Measurements from ENCODE around the gene B3GAT3.
"Not testable (repeated sequence)": the region's sequence is repeated elsewhere in the genome, so short reads cannot be mapped to it uniquely, and the experiment has no call there.

Gene B3GAT3

GRCh38 chr11:62645946-62646824, 24.4 kb upstream of the B3GAT3 start, which contains the start of gene GANAB:
GANAB (minus strand) TSS chr11:62646613; CDS start chr11:62646599, 14 bp downstream.
- in situ Hi-C loops (cut with MboI; ENCODE audit: low sequenced_read_pairs): no loop called here

DNA sequence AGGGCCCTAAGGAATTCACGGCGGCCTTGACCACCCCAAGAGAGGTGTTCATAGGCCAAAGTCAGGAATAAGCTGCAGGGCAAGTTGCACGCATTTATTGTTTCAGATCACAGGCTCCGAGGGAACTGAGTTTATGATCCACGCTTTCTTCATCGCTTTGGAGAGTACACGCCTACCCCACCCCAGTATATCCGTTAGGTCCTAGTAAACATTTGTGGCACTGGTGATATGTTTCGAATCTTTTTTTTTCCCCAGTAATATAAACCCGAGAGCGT, 23.8 kb upstream of the B3GAT3 start:
- in situ Hi-C loops (cut with MboI; ENCODE audit: low sequenced_read_pairs): no loop called here

- in situ Hi-C loops (cut with MboI; ENCODE audit: low sequenced_read_pairs): no loop called here
These were observed 22.4 kb upstream of the B3GAT3 start for GRCh38 chr11:62644220-62644619.

DNA sequence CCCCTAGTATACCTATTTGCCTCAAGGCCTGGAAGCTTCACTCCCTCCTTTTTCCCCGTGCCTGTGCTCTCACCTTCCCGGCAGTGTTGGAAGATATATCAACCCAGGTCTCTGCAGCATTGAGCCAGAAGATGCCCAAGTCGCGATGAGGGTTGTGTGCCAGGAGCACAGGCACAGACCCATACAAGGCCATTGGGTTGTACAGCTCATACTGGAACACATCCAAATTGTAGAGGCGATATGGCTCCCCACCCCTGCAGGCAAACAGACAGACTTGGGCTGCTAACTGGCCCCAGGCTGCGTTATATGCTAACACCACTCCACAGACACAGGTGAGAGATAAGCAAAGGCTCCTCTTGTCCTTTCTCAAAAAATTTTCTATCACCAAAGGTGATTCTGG, 10.7 kb upstream of the B3GAT3 start:
- in situ Hi-C loops (cut with MboI; ENCODE audit: low sequenced_read_pairs): no loop called here

DNA sequence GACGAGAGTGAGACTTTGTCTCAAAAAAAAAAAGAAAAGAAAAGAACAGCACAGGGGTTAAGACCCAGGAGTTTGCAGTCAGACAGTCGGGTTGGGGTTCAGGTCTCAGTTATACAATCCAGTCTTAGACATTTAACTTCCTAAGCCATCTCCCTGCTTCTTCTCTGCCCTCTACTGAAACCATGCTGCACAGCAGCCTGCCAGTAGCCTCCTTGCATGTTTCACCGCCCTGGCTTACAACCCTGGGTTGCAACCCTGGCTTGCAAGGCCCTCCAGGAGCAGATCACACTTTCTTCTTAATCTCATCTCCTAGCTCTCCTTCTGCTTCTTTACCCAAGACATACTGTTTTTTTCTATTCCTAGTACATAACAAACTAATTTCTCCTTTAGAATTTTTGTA, 5.9 kb upstream of the B3GAT3 start:
- in situ Hi-C loops (cut with MboI; ENCODE audit: low sequenced_read_pairs): no loop called here

DNA sequence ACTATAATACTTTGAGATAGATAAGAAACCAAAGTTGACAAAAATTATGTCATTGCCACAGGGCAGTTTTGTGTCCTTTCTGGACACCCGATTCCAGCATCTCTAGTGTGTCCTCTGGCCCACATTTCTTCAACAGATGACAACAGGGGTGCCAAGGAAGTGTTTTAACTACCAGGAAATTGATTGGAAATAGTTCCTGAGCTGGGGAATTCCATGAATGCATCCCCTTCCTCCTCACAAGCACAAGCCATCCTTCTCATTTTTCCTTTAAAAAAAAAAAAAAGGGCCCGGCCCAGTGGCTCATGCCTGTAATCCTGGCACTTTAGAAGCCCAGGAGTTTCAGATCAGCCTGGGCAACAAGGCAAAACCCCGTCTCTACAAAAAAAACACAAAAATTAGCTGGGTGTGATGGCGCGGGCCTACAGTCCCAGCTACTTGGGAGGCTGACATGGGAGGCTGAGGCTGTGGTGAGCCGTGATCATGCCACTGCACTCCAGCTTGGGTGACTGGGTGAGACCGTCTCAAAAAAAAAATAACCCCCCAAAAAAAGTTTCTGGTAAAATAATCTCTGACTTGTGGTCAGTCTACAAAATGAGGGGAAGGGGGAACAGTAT, 797 bp upstream of the B3GAT3 start:
- in situ Hi-C loops (cut with MboI; ENCODE audit: low sequenced_read_pairs): no loop called here

- in situ Hi-C loops (cut with MboI; ENCODE audit: low sequenced_read_pairs): no loop called here
These were observed 689 bp downstream of the B3GAT3 start for GRCh38 chr11:62621027-62621566.

- in situ Hi-C loops (cut with MboI; ENCODE audit: low sequenced_read_pairs): not testable (repeated sequence)
These were observed 4.8 kb downstream of the B3GAT3 start for GRCh38 chr11:62616957-62617356.

DNA sequence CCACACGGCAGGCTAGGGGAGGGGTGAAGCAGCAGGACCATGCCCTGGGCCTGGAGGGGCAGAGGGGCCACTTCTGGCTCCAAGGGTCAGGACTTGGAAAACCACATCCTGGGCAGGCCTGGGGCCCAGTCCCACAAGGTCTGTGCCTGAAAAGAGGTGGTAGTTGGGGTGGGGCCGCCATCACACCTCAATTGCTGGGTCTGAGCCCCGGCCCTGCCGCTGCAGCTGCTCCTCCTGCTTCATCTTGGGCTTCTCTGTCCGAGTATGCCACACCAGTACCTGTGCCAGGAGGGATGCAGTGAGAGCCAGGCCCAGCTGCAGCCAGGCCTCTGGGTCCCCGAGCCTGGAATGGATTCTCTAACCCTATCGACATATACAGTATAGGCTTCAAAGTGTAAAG, 6.3 kb downstream of the B3GAT3 start:
- in situ Hi-C loops (cut with MboI; ENCODE audit: low sequenced_read_pairs): no loop called here

- in situ Hi-C loops (cut with MboI; ENCODE audit: low sequenced_read_pairs): no loop called here
These were observed 7.5 kb downstream of the B3GAT3 start for GRCh38 chr11:62614275-62614674.

- in situ Hi-C loops (cut with MboI; ENCODE audit: low sequenced_read_pairs): no loop called here
These were observed 8.5 kb downstream of the B3GAT3 start for GRCh38 chr11:62613291-62613778.

DNA sequence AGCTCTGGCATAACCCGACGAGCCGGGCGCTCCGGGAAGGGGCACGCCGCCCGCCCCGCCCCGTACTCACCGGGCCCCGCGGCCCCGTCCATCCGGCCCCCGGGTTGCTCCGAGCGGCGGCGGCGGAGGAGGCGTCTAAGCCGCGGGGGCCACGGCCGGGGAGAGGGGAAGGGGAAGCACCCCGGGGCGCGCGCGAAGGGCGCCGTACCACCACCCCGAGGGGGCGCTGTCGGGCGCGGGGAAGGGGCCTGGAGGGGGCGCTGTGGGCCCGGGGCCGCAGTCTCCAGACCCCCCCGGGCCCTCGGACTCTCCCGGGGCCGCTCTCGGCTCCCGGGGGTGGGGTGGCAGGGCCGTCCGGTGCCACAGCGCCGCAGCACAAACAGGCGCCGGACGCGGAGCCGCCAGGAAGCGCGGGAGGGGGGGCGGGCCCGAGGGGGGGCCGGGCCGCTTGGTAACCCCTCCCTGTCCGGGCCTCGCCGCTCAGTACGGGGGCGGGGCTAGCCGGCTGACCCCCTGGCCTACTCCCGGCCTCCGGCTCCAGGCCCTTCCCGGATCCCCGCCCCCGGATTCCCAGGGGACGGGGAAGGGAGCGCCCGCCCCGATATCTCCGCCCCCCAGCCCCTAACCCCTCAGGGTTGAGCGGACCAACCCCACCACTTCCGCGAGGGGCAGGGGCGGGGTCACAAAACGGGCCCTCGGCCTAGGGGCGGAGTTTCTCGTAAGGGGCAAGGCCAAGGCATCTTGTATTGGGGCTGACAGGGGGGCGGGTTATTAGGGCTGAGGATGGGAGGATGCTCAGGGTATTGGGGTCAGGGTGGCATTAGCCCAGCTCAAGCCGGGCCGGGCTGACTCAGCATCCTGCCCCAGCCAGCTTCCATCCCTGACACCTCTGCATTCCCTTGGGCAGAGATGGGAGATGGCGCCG, 9.2 kb downstream of the B3GAT3 start, which contains the start of the genes EML3 and ROM1:
Gene EML3, minus strand, starts transcription at position 410 of the 925 bp plus-strand sequence. Its CDS starts 318 bp downstream, at position 92.
Gene ROM1, plus strand, starts transcription at position 892 of the 925 bp plus-strand sequence. Its CDS starts 25 bp downstream, at position 917.
- in situ Hi-C loops (cut with MboI; ENCODE audit: low sequenced_read_pairs): no loop called here

DNA sequence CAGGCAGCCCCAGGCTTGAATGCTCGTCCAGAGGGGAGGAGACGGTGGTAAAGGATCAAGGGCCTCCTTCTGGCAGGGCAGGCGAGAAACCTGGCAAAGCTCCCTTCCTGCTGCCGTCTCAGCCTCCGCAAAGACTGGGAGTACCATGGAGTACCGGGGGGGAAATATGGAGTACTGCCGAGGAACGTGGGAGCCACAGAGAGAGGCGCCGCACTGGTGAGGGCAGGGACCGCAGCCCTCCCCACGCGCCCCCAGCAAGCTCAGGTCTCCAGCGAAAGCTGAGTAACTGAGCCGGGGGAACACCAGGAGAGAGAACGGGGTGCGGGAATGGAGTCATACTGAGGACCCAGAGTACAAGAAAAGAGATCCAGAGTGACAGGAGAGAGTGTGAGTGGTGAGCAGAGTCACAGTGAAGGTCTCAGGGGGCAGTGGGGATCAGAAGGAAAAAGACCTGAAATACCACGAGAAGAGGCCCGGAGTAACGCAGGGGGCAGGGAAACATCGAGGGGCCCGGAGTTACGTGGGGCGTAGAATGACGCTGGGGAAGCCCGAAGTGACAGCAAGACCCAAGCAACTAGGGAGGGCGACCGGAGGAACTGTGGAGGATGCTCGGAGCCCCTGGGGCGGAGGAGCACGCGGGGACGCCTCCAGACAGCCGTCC, 10.0 kb downstream of the B3GAT3 start:
- in situ Hi-C loops (cut with MboI; ENCODE audit: low sequenced_read_pairs): no loop called here

GRCh38 chr11:62610814-62611704, 10.7 kb downstream of the B3GAT3 start:
- in situ Hi-C loops (cut with MboI; ENCODE audit: low sequenced_read_pairs): no loop called here

DNA sequence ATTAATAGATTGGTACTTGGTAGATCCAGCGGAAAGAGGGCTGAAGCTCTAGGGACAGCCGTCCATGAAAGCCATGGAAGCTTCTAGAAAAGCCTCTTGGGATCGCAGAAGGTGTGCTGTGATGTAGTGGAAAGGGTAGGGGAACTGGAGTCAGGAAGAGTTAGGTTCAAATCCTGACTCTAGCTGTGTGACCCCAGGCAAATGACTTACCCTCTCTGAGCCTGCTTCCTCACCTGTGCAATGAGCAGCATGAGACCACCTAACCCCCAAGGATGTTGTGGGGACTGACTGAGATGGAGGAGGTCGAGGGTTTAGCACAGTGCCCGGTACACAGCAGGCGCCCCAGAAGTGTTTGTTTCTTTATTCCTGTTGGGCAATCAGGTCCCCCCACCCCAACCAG, 11.4 kb downstream of the B3GAT3 start:
- in situ Hi-C loops (cut with MboI; ENCODE audit: low sequenced_read_pairs): no loop called here

DNA sequence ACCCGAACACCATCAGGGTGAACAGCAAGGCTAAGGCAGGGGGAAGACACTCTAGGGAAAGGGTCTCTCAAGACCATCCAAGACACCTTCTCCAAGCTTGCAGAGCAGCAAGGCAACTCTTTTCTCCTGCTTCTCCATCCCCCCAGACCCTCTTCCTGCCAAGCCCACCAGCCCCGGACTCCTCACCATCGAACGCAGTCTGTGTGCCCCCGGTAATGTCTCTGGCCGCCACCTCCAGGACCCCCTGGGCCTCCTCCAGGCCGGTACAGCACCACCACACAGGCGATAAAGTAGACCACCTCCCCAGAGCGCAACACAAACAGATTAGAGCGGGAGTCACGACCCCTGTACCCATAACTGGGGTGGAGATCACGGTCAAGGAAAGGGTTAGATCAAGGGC, 13.0 kb downstream of the B3GAT3 start:
- in situ Hi-C loops (cut with MboI; ENCODE audit: low sequenced_read_pairs): no loop called here

DNA sequence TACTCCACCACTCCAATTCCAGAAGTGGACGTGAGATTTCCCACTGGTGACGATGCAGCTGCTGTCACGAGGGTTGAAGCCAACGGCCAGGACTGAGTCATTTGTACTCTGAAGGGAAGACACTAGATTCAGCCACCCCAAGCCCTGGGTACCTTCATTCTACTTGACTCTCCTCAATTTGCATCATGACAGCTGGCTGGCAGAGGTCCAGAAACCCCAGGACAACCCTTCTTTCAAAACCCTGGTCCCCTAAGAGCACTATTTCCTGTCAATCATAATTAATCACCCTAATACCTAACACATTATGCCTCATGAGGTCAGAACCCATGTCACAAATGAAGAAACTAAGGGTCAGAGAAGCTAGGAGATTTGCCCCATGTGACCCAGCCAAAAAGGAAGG, 14.1 kb downstream of the B3GAT3 start:
- in situ Hi-C loops (cut with MboI; ENCODE audit: low sequenced_read_pairs): no loop called here

DNA sequence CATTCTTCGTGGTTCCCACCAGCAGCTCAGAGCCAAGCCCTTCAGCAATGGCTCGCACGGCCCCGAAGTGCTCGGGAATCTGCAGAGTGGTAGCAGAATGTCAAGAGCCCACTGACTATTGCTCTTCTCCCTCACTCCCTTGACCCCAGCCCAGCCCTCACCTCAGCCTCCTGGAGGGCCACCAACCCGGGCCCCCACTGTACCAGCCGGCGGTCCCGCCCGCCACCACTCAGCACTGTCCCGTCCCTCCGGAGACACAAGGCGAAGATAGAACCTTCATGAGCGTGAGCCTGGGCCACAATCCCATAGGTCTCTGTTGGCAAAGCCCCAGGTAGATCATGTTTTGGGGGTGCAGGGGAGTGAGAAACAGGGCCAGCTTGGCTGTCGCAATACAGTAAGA, 15.9 kb downstream of the B3GAT3 start:
- in situ Hi-C loops (cut with MboI; ENCODE audit: low sequenced_read_pairs): no loop called here

DNA sequence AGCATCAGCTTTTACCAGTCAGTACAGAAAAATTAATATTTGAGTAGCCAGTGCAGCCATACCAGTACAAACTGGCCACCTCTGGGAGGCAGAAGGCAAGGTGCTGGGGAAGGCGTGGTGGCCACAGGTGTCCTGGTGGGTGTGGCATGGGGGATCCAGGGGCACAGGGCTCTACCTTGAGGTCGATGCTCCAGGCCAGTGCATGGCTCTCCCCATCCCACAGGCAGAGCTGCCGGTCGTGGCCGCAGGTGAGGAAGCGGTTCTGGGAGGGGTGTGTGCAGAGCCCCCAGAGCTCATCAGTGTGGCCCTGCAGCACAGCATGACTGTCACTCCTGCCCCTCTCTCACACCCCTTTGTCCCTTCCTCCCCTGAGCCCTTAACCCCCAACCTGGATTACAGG, 16.3 kb downstream of the B3GAT3 start:
- in situ Hi-C loops (cut with MboI; ENCODE audit: low sequenced_read_pairs): no loop called here

Measured in hTERT RPE-1 (cell line).